Measurements from ENCODE around the gene ZNF716.

Gene ZNF716

GRCh38 chr7:57426629-57427003 is 23.4 kb upstream of the ZNF716 start:
- H3K4ac ChIP-seq (ENCODE audit: low read length), result no peak overlapping the region
- no peak overlapping the region for H3K27ac ChIP-seq (replicated peaks; ENCODE audit: low read length)
- H2AK5ac ChIP-seq (ENCODE audit: low read depth, low read length), result no peak overlapping the region
- no CpG with 5 or more reads among the region's 11 CpGs for WGBS, 2 donors (ENCODE audit: extremely low coverage in 2 of 2, insufficient read length in 2 of 2, insufficient replicate concordance in 1 of 2)
- no peak overlapping the region for H3K4me3 ChIP-seq (ENCODE audit: low read length in 2 of 2)
- no peak overlapping the region for H2BK120ac ChIP-seq (ENCODE audit: low read depth, low read length)
- H3K79me1 ChIP-seq (ENCODE audit: low read depth, low read length), result peaks cover 2% of the 10 kb centered on the region
- H3K18ac ChIP-seq (ENCODE audit: low read length), result no peak overlapping the region
- H2BK15ac ChIP-seq (ENCODE audit: low read length), result no peak overlapping the region
- H2BK5ac ChIP-seq (ENCODE audit: low read length), result no peak overlapping the region
- no peak overlapping the region for H2AFZ ChIP-seq (ENCODE audit: low read length)
- H3K4me1 ChIP-seq (ENCODE audit: control insufficient read depth in 2 of 2, insufficient read depth in 1 of 2, low read depth in 1 of 2, low read length in 2 of 2), result no peaks in the 10 kb centered on the region
- peaks cover 0 to 36% of the 10 kb centered on the region in 2 donors for H3K9me3 ChIP-seq (replicated peaks in 1 of 2; ENCODE audit: control insufficient read depth in 2 of 2, insufficient read depth in 1 of 2, low read depth in 1 of 2, low read length in 2 of 2)
- no peak overlapping the region for H3K9ac ChIP-seq (ENCODE audit: low read depth, low read length, poor library complexity)
- no peak overlapping the region for H4K91ac ChIP-seq (ENCODE audit: low read depth, low read length, poor library complexity)
- H3K14ac ChIP-seq (ENCODE audit: low read length), result no peak overlapping the region
- no peak overlapping the region for H2BK12ac ChIP-seq (ENCODE audit: low read length)
- H3K4me2 ChIP-seq (ENCODE audit: insufficient read depth, low read length, poor library complexity, severe bottlenecking), result no peak overlapping the region
- no peak for DNase-seq (ENCODE audit: low spot score)
- H4K8ac ChIP-seq (ENCODE audit: low read depth, low read length), result no peak overlapping the region
- no peak overlapping the region for H3K23ac ChIP-seq (ENCODE audit: low read depth, low read length, poor library complexity)
- no peaks in the 10 kb centered on the region for H3K27me3 ChIP-seq (ENCODE audit: control insufficient read depth in 3 of 3, insufficient read depth in 3 of 3, low read depth in 1 of 3, low read length in 3 of 3)
- no peaks in the 10 kb centered on the region for H3K36me3 ChIP-seq (replicated peaks in 1 of 2; ENCODE audit: control insufficient read depth in 2 of 2, insufficient read depth in 2 of 2, low read length in 2 of 2)

- peaks cover 0 to 36% of the 10 kb centered on the region in 2 donors for H3K9me3 ChIP-seq (replicated peaks in 1 of 2; ENCODE audit: control insufficient read depth in 2 of 2, insufficient read depth in 1 of 2, low read depth in 1 of 2, low read length in 2 of 2)
- no peak overlapping the region for H3K14ac ChIP-seq (ENCODE audit: low read length)
- no peak overlapping the region for H4K8ac ChIP-seq (ENCODE audit: low read depth, low read length)
- no peak overlapping the region for H2AFZ ChIP-seq (ENCODE audit: low read length)
- H3K27me3 ChIP-seq (ENCODE audit: control insufficient read depth in 3 of 3, insufficient read depth in 3 of 3, low read depth in 1 of 3, low read length in 3 of 3), result no peaks in the 10 kb centered on the region
- no peaks in the 10 kb centered on the region for H3K36me3 ChIP-seq (replicated peaks in 1 of 2; ENCODE audit: control insufficient read depth in 2 of 2, insufficient read depth in 2 of 2, low read length in 2 of 2)
- peaks cover 2% of the 10 kb centered on the region for H3K79me1 ChIP-seq (ENCODE audit: low read depth, low read length)
- no peak overlapping the region for H4K91ac ChIP-seq (ENCODE audit: low read depth, low read length, poor library complexity)
- H3K4me3 ChIP-seq (ENCODE audit: low read length in 2 of 2), result no peak overlapping the region
- no peak overlapping the region for H2BK12ac ChIP-seq (ENCODE audit: low read length)
- WGBS, 2 donors (ENCODE audit: extremely low coverage in 2 of 2, insufficient read length in 2 of 2, insufficient replicate concordance in 1 of 2), result no CpG with 5 or more reads among the region's 10 CpGs
- no peak overlapping the region for H3K9ac ChIP-seq (ENCODE audit: low read depth, low read length, poor library complexity)
- H2BK15ac ChIP-seq (ENCODE audit: low read length), result no peak overlapping the region
- no peak overlapping the region for H3K18ac ChIP-seq (ENCODE audit: low read length)
- H2BK5ac ChIP-seq (ENCODE audit: low read length), result no peak overlapping the region
- no peak overlapping the region for H3K4me2 ChIP-seq (ENCODE audit: insufficient read depth, low read length, poor library complexity, severe bottlenecking)
- no peak overlapping the region for H2BK120ac ChIP-seq (ENCODE audit: low read depth, low read length)
- no peak for DNase-seq (ENCODE audit: low spot score)
- no peak overlapping the region for H3K27ac ChIP-seq (replicated peaks; ENCODE audit: low read length)
- H3K23ac ChIP-seq (ENCODE audit: low read depth, low read length, poor library complexity), result no peak overlapping the region
- no peak overlapping the region for H2AK5ac ChIP-seq (ENCODE audit: low read depth, low read length)
- no peak overlapping the region for H3K4ac ChIP-seq (ENCODE audit: low read length)
- H3K4me1 ChIP-seq (ENCODE audit: control insufficient read depth in 2 of 2, insufficient read depth in 1 of 2, low read depth in 1 of 2, low read length in 2 of 2), result no peaks in the 10 kb centered on the region
Measured at GRCh38 chr7:57427146-57427545, 22.8 kb upstream of the ZNF716 start.

GRCh38 chr7:57427594-57427993 is 22.4 kb upstream of the ZNF716 start:
- no peak for DNase-seq (ENCODE audit: low spot score)
- Histone ChIP-seq H3K18ac (ENCODE audit: low read length) (no peak overlapping the region), H2BK120ac (ENCODE audit: low read depth, low read length) (no peak overlapping the region), H3K79me1 (ENCODE audit: low read depth, low read length) (peaks cover 2% of the 10 kb centered on the region), H4K91ac (ENCODE audit: low read depth, low read length, poor library complexity) (no peak overlapping the region), H3K9ac (ENCODE audit: low read depth, low read length, poor library complexity) (no peak overlapping the region), H2BK12ac (ENCODE audit: low read length) (no peak overlapping the region), H3K4me3 (ENCODE audit: low read length in 2 of 2) (peak overlapping the region in 1 of 2 donors; percentile 46), H3K14ac (ENCODE audit: low read length) (no peak overlapping the region), H3K36me3 (replicated peaks in 1 of 2; ENCODE audit: control insufficient read depth in 2 of 2, insufficient read depth in 2 of 2, low read length in 2 of 2) (no peaks in the 10 kb centered on the region), H4K8ac (ENCODE audit: low read depth, low read length) (no peak overlapping the region), H2AFZ (ENCODE audit: low read length) (no peak overlapping the region), H3K4me2 (ENCODE audit: insufficient read depth, low read length, poor library complexity, severe bottlenecking) (no peak overlapping the region), H2BK15ac (ENCODE audit: low read length) (no peak overlapping the region), H2BK5ac (ENCODE audit: low read length) (no peak overlapping the region), H3K4ac (ENCODE audit: low read length) (no peak overlapping the region), H3K27ac (replicated peaks; ENCODE audit: low read length) (no peak overlapping the region), H3K9me3 (replicated peaks in 1 of 2; ENCODE audit: control insufficient read depth in 2 of 2, insufficient read depth in 1 of 2, low read depth in 1 of 2, low read length in 2 of 2) (peaks cover 0 to 36% of the 10 kb centered on the region in 2 donors), H3K27me3 (ENCODE audit: control insufficient read depth in 3 of 3, insufficient read depth in 3 of 3, low read depth in 1 of 3, low read length in 3 of 3) (no peaks in the 10 kb centered on the region), H3K4me1 (ENCODE audit: control insufficient read depth in 2 of 2, insufficient read depth in 1 of 2, low read depth in 1 of 2, low read length in 2 of 2) (no peaks in the 10 kb centered on the region), H3K23ac (ENCODE audit: low read depth, low read length, poor library complexity) (no peak overlapping the region), H2AK5ac (ENCODE audit: low read depth, low read length) (no peak overlapping the region)
- WGBS, 2 donors (ENCODE audit: extremely low coverage in 2 of 2, insufficient read length in 2 of 2, insufficient replicate concordance in 1 of 2), result no CpG with 5 or more reads among the region's 8 CpGs

- Histone ChIP-seq H3K4ac (ENCODE audit: low read length) (no peak overlapping the region), H2BK12ac (ENCODE audit: low read length) (no peak overlapping the region), H3K4me1 (ENCODE audit: control insufficient read depth in 2 of 2, insufficient read depth in 1 of 2, low read depth in 1 of 2, low read length in 2 of 2) (no peaks in the 10 kb centered on the region), H3K27me3 (ENCODE audit: control insufficient read depth in 3 of 3, insufficient read depth in 3 of 3, low read depth in 1 of 3, low read length in 3 of 3) (no peaks in the 10 kb centered on the region), H3K4me2 (ENCODE audit: insufficient read depth, low read length, poor library complexity, severe bottlenecking) (no peak overlapping the region), H2BK120ac (ENCODE audit: low read depth, low read length) (no peak overlapping the region), H4K8ac (ENCODE audit: low read depth, low read length) (no peak overlapping the region), H3K23ac (ENCODE audit: low read depth, low read length, poor library complexity) (no peak overlapping the region), H3K79me1 (ENCODE audit: low read depth, low read length) (no peaks in the 10 kb centered on the region), H2AK5ac (ENCODE audit: low read depth, low read length) (no peak overlapping the region), H2AFZ (ENCODE audit: low read length) (no peak overlapping the region), H2BK15ac (ENCODE audit: low read length) (no peak overlapping the region), H3K14ac (ENCODE audit: low read length) (no peak overlapping the region), H2BK5ac (ENCODE audit: low read length) (no peak overlapping the region), H3K27ac (replicated peaks; ENCODE audit: low read length) (no peak overlapping the region), H3K9ac (ENCODE audit: low read depth, low read length, poor library complexity) (no peak overlapping the region), H3K9me3 (replicated peaks in 1 of 2; ENCODE audit: control insufficient read depth in 2 of 2, insufficient read depth in 1 of 2, low read depth in 1 of 2, low read length in 2 of 2) (peaks cover 0 to 23% of the 10 kb centered on the region in 2 donors), H3K4me3 (ENCODE audit: low read length in 2 of 2) (no peak overlapping the region), H4K91ac (ENCODE audit: low read depth, low read length, poor library complexity) (no peak overlapping the region), H3K18ac (ENCODE audit: low read length) (no peak overlapping the region), H3K36me3 (replicated peaks in 1 of 2; ENCODE audit: control insufficient read depth in 2 of 2, insufficient read depth in 2 of 2, low read length in 2 of 2) (no peaks in the 10 kb centered on the region)
- no CpG with 5 or more reads among the region's 3 CpGs for WGBS, 2 donors (ENCODE audit: extremely low coverage in 2 of 2, insufficient read length in 2 of 2, insufficient replicate concordance in 1 of 2)
- DNase-seq (ENCODE audit: low spot score), result no peak
Measured at GRCh38 chr7:57432583-57432982, 17.4 kb upstream of the ZNF716 start.
